ENCODE measurements around the gene CDK14.

Gene CDK14

GRCh38 chr7:90717296-90718060 is 121.4 kb downstream of the CDK14 start:
- peaks cover 63% of the 10 kb centered on the region for H3K4me1 Mint-ChIP-seq
- H3K27ac Mint-ChIP-seq, result peak overlapping the region; percentile 39 to 57 (median 43)
- no peaks in the 10 kb centered on the region for H3K27me3 Mint-ChIP-seq (ENCODE audit: low read depth)
- TF ChIP-seq CTCF (IDR thresholded peaks at IDR 0.05; ENCODE audit: unreplicated experiment in 3 of 3), result no peak
- H3K36me3 Mint-ChIP-seq (ENCODE audit: low read depth), result no peaks in the 10 kb centered on the region
- no peaks in the 10 kb centered on the region for H3K9me3 Mint-ChIP-seq
- no peak overlapping the region for H3K4me3 Mint-ChIP-seq

- Mint-ChIP-seq H3K27me3 (ENCODE audit: low read depth) (no peaks in the 10 kb centered on the region), H3K4me3 (no peak overlapping the region), H3K36me3 (ENCODE audit: low read depth) (no peaks in the 10 kb centered on the region), H3K27ac (peak overlapping the region; percentile 28 to 40 (median 37)), H3K9me3 (no peaks in the 10 kb centered on the region), H3K4me1 (peaks cover 61% of the 10 kb centered on the region)
- no peak for TF ChIP-seq CTCF (IDR thresholded peaks at IDR 0.05; ENCODE audit: unreplicated experiment in 3 of 3)
Measured at GRCh38 chr7:90719155-90719554, 123.0 kb downstream of the CDK14 start.

GRCh38 chr7:90720984-90721760 is 125.1 kb downstream of the CDK14 start:
- Mint-ChIP-seq H3K4me1 (peaks cover 70% of the 10 kb centered on the region), H3K4me3 (no peak overlapping the region), H3K27ac (peak overlapping the region; percentile 66 to 91 (median 77)), H3K9me3 (no peaks in the 10 kb centered on the region), H3K27me3 (ENCODE audit: low read depth) (no peaks in the 10 kb centered on the region), H3K36me3 (ENCODE audit: low read depth) (no peaks in the 10 kb centered on the region)
- no peak for TF ChIP-seq CTCF (IDR thresholded peaks at IDR 0.05; ENCODE audit: unreplicated experiment in 3 of 3)

GRCh38 chr7:90721869-90722431 is 125.8 kb downstream of the CDK14 start:
- H3K27ac Mint-ChIP-seq, result peak overlapping the region; percentile 66 to 91 (median 77)
- no peaks in the 10 kb centered on the region for H3K27me3 Mint-ChIP-seq (ENCODE audit: low read depth)
- no peaks in the 10 kb centered on the region for H3K9me3 Mint-ChIP-seq
- no peak overlapping the region for H3K4me3 Mint-ChIP-seq
- no peaks in the 10 kb centered on the region for H3K36me3 Mint-ChIP-seq (ENCODE audit: low read depth)
- H3K4me1 Mint-ChIP-seq, result peaks cover 69% of the 10 kb centered on the region
- no peak for TF ChIP-seq CTCF (IDR thresholded peaks at IDR 0.05; ENCODE audit: unreplicated experiment in 3 of 3)

GRCh38 chr7:90723233-90723632 is 127.1 kb downstream of the CDK14 start:
- Mint-ChIP-seq H3K4me3 (no peak overlapping the region), H3K4me1 (peaks cover 64% of the 10 kb centered on the region), H3K27me3 (ENCODE audit: low read depth) (no peaks in the 10 kb centered on the region), H3K9me3 (no peaks in the 10 kb centered on the region), H3K36me3 (ENCODE audit: low read depth) (peaks cover 5% of the 10 kb centered on the region), H3K27ac (peak overlapping the region in 2 of 3 experiments; percentile 20 to 27)
- TF ChIP-seq CTCF (IDR thresholded peaks at IDR 0.05; ENCODE audit: unreplicated experiment in 3 of 3), result no peak

Data from nephron (organoid).